HG02884 (cell line): ENCODE results near the gene MKX.
"Not testable (repeated sequence)": the region's sequence is repeated elsewhere in the genome, so short reads cannot be mapped to it uniquely, and the experiment has no call there.

Experiments used
- ATAC-seq: cut with Tn5 transposase; IDR thresholded peaks from one replicate; pipeline ENCODE4 v1.9.1; 2021; ENCODE audit warnings: mild to moderate bottlenecking, moderate library complexity; ENCODE audit not compliant: unreplicated experiment

The MKX gene

DNA sequence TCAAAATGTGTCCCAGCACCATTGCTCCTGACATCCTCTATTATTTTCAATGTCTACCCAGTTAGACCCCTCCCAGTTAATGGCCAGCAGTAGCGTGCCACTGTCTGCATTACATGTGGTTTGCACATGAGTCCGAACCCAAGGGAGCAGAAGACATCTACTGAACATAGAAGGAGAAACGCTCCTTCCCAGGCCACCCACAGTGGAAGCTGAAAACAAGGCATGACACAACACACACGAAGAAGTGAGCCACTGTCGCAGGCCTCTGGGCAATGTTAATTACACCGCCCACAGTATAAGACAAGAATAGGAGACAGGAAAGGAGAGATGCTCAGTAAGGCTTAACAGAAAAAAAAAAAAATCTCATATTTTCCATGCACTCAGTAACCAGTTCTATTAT, 50.5 kb downstream of the MKX start:
- ATAC-seq: no peak

DNA sequence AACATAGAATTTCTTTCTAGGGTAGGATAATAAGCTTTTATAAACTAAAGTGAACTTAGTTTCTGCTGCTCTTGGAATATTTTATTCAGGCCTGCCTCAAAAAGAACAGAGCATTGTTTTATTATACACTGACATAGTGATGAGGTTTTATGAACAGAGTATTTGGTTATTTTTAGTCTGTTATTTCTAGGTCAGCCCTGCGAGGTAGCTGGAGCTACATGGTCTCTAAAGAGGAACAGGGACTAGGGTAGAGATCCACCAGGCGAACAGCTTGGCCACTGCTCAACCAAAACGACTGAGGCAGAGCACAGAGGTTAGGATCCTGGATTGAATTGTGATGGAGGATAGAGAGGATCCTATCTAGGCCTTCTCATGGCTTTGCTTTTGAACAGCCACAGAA, 53.0 kb downstream of the MKX start:
- ATAC-seq: no peak

DNA sequence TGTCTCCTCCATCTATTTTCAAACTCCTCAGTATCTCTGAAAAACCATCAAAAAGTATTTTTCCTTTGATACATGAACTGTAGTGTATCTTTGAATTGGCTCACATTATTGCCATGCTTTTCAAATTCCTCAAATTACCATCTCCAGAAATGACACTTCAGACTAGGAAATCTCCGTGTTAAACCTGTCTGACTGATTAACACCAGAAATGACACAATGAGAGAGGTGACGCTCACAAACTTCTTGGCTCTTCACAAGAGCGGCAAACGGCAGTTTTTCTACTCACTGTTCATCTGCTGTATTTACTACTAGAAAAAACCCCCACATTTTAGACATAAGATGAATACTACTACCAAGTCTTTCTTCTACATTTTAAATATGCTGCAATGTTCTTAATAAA, 56.6 kb downstream of the MKX start:
- no peak for ATAC-seq

DNA sequence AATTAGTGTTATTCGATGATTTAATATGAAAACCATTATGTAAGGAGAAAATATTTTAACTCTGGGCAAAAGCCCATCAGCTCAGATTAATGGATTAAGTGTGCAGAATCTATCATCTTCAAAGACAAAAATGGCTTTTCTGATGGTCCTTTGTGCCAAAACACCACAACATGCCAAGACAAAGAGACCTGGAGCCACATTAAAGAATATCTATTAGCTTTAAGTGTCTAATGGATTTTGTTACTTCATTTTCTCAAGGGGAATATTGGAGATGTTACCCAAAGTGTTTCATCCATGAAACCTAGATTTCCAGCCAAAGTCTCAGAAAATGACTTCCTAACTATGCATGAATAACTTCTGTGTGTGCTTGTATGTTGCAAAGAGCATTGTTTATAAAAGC, 57.3 kb downstream of the MKX start:
- no peak for ATAC-seq

DNA sequence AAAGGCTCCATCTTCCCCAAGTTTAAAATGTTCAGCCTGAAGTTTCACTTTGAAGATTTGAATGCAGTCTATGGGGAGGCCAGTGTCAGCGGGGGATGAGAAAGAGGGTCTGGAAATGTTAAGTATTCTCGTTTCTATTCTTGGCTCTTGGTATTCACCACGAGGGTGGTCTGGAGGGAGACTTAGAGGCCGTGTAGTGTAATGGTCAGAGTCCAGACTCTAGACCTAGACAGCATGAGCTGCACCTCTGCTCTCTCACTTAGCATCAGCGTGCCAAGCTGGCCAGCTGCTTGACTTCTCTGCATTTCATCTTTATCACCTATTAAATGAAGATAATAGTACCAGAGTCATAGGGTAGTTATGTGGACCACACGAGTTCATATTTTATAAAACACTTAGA, 57.9 kb downstream of the MKX start:
- no peak for ATAC-seq

DNA sequence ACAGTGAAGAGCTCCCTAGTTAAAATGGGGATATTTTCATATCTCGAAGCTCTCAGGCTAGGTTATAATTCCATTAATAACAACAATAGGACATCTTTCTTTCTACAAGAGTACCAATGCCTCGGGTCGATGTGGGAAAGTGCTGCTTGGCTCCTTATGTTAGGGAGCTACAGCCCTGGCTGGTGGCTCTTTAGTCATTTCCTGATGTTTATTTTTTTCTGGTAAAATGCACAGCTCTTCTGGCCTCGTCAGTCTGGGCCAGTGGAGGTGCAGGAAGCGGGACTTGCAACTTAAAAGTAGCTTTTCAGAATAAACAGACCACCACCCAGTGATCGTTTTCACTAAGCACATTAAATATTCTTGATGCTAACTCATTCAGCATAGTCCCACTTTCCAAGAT, 58.3 kb downstream of the MKX start:
- ATAC-seq: no peak

DNA sequence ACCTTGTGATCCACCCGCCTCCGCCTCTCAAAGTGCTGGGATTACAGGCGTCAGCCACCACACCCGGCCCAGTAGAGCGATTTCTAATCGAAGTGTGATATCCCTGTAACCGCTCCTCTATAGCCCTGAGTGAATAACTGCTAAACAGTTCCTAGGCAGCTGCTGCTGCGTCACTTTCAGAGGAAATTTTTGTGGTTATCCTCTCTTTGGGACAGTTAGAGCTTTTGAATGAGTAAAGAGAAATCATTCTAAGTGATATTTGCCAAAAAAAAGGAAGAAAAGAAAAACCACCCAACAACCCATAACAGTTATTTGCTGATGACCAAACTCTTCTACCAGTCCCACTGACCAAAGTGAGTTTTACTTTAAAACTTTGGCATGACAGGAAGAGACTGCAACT, 59.9 kb downstream of the MKX start:
- ATAC-seq: no peak

DNA sequence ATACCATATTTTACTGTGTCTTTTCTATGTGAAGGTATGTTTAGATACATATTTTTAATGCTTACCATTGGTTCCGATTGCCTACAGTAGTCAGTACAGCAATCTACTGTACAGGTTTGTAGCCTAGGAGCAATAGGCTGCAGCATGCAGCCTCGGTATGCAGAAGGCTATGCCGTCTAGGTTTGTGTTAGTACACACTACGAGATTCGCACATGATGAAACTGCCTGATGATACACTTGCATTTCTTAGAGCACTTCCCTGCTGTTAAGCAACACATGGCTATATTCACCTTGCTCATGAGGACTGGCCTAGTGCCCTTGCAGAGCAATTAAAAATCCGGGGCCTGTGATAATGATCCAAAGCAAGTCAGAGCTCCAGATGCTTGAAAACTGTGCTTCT, 62.4 kb downstream of the MKX start:
- no peak for ATAC-seq

DNA sequence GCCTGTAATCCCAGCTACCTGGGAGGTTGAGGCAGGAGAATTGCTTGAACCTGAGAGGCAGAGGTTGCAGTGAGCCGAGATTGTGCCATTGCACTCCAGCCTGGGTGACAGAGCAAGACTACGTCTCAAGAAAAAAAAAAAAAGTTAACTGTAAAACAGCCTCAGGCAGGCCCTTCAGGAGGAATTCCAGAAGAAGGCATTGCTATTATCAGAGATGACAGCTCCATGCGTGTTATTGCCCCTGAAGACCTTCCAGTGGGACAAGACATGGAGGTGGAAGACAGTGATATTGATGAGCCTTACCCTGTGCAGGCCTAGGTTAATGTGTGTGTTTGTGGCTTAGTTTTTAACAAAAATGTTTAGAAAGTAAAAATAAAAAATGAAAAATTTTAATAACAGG, 63.8 kb downstream of the MKX start:
- ATAC-seq: not testable (repeated sequence)

DNA sequence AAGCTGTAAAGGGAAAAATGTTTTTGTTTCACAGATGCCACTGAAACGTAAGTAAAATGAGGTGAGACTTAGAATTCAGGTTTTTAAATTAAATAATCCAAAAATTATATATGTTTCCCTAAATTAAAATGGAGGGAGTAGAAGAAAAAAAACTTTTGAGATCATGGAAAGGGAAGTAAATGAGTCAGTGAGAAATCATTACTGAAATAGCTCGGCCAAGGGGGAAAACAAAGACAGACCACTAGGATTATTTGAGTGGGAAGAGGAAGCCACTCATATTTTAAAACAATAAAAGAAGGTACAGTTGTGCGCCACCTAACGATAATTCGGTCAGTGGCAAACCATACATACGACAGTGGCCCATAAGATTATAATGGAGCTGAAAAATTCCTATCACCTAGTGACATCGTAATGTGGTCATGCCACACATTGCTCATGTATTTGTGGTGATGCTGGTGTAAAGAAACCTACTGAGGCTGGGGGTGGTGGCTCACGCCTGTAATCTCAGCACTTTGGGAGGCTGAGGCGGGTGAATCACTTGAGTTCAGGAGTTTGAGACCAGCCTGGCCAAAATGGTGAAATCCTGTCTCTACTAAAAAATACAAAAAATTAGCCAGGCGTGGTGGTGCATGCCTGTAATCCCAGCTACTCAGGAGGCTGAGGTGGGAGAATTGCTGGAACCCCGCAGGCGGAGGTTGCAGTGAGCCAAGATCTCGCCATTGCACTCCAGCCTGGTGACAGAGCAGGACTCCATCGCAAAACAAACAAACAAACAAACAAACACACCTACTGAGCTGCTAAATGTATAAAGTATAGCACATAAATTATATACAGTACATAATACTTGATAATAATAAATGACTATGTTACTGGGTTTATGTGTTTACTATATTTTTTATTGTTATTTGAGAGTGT, 64.7 kb downstream of the MKX start:
- no peak for ATAC-seq

DNA sequence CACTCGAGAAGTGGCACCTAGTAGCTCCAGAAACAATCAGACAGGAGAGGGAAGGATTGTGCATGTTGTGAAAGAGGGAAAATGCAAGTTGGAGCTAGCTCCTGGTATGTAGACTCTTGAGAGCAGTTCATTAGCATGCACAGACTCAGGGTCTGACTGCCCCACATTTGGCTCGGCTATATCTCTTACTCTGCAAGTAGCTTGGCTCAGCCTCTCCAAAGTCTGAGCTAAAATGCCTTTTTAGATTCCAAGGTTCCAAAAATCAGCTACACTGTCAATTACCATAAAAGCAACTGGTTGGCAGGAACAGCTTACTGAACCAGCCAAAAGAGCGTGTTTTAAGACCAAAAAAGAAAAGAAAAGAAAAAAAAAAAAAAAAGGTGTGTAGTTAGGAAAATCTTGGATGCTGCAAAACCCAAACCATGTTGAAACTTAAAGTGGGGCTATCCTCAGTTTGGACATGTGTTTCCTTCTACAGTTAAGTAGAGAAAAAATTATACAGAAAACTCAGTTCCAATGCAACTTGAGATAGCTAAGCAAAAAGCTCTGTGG, 65.5 kb downstream of the MKX start:
- no peak for ATAC-seq

DNA sequence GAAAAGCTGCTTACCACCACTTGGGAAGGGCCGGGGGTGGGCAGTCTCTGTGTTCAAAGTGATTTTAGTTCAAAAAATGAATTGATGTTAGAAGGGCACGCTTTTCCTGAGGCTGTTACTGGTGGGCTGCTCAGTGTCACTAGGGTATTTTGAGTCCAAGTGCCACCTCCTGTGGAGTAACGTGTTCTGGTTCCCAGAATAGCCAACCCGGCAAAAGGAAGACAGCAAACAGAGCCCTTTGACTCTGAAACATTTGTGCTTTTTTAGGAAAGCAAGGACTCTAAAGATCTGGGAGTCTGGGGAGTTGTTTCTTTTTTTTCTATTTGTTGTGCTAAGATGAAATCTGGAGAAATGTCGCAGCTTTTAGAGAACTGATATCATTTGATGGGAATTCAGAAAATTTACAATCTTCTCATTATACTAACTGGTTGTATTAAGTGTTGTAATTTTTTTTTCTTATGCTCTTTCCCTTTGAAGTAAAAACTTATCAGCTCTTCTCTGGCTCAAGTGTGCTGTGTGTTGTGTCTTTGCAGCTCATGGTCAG, 66.2 kb downstream of the MKX start:
- no peak for ATAC-seq

DNA sequence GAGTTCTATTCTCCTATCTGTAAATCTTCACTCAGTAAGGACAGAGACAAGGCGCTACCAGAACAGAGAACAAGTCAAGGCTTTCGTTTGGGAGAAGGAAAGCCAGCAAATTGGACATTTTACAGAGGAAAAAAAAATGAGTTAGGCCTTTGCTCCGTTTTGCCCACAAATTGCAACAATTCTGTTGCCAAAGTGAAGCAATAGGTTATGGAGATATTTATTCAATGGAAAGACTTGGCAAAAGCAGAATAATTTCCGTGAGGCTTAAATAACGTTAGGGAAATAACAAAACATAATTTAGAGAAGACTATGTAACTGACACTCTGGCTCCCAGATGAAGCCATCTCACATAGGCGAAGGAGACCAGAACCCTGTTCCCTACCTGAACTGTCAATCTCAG, 67.5 kb downstream of the MKX start:
- ATAC-seq: no peak

DNA sequence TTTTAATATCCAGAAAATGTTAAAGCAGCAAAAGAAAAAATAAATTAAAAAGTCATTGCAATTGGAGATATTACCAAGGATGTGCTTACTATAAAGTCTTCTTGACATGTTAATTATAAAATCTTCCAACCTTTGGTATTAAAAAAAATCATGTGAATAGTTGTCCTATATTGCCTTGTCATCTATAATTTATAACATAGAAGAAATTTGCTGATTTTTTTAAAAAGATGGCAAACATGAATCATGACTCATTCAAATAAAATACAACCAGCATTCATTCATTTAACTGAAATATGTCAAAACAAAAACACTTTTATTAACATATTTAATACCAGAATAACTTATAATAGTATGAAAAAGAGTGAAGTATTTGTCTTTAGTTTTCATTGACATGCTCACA, 72.6 kb downstream of the MKX start:
- ATAC-seq: no peak

DNA sequence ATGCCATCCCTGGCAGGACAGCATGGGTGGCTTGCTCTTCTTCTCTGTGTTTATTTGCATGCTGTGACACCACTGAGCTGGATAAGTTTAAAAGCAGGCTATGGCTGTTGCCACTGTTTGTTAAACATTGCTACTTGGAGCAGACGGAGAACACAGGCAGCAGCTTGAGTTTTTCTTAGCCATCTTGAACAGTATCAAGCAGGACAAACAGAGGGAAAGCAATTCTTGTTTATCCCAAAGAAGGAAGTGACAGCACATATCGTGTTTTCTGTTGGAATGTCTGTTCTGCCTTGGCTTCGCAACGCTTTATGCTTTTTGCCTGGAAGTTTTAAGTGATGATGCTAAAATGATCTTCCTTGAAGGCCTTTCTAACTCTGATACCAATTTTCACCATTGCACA, 73.8 kb downstream of the MKX start:
- no peak for ATAC-seq

DNA sequence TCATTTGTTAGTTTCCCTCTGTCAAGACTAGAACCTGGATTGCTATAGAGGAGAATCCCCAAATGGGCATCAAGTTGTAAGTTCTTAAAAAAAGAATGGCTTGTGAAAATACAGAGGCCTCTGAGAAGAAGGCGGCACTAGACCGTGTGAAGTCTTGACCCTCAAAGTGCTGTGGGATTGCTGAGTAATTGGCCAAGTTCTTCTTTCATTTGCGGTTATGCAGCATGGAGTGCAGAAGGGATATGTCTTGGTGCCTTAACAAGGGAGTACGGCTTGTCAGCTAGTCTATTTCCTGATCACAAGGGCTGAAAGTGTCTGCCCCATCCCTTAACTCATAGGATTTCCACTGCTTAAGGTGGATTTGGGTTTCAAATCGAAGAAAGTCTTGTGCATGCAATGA, 81.2 kb downstream of the MKX start:
- no peak for ATAC-seq

DNA sequence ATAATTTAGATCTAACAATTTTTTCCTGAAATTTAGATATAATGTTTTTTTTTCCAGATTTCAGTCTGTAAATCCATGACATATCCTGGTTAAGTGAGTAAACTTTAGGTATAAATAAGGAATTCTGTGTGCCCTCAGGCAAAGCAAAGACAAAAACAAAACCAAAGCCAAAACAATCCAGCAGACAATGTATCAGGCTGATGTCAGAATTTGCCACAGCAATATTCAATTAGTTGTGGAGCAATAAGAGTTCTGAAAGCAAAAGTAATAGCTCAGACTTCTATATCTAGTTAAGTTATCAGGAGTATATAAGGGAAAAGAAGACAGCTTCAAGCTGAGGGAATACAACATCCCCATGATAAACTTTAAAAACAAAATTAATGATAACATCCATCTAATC, 82.0 kb downstream of the MKX start:
- no peak for ATAC-seq

DNA sequence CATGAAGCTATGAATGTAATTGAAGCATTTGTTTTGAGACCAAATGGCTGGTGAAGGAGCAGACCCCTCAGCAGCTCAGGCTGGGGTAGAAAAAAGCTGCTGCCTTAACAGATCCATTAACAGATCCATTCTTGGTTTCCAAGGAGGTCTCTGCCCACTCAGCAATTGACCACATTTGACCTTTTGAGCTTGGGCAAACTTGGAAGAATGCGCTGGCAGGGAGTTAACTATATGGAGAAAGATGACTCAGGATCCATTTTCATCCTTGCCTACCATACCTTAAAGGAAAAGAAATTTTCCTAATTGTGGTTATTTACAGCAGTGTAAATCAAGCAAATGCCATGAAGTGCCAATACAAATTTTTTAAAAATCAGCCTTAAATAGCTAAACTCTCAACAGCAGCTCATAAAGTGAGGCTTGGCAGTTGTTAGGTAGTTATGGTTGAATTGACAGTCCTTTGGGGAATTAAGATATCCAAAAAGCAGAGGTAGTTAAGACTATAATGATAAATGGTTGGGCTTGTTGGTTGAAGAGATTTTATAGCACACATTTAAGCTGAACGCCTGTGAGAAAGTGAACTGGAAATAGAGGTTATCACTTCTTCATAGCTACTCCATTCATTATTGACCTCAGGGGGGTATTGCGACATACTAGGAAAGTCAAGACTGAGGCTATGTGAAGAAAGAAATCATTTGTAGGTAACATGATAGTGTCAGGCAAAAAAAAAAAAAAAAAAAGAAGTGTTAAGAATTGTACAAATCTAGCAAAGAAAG, 83.9 kb downstream of the MKX start:
- no peak for ATAC-seq

DNA sequence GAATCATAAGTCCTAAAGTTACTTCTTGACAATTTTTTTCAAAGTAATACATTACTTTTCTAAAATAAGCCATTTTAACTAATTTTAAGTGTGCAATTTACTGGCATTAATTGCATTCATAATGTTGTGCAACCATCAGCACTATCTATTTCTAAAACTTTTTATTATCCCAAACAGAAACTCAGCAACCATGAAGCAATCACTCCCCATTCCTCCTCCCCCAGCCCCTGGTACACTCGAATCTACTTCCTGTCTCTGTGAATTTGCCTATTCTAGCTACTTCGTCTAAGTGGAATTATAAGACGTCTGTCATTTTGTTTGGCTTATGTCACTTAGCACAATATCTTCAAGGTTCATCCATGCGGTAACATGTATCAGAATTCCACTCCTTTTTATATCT, 84.9 kb downstream of the MKX start:
- ATAC-seq: no peak

DNA sequence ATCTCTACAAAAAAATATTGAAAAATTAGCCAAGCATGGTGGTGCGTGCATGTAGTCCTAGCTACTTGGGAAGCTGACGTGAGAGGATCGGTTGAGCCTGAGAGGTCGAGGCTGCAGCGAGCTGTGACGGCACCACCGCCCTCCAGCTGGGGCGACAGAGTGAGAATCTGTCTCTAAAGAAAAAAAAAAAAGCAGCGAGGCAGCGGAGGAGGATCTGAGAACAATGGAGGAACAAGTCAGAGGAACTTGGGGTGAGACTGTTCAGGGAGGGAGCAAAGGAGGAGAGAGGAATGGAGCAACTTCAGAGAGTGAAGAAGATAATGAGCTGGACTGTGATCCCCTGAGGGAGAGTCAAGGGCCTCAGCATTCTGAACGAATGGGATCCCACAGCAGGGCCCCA, 85.4 kb downstream of the MKX start:
- no peak for ATAC-seq

DNA sequence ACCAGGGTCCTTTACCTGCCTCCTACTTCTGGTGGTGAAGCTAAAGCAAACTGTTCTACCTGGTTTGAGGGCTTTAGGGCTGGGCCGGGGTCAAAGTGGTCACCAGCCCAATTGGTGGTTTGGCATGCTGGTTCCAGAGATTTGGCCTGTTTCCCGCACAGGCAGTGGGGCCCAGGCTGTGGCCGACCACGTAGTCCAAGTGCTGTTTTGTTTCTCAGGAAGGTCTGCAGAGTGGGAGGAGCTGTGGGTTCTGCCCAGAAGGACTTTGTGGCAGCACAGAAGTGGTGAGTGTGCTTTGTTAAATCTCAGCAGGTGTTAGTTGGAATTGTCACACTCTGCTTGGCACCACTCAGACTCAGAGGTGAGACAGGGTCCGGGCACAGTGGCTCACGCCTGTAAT, 85.8 kb downstream of the MKX start:
- ATAC-seq: no peak

DNA sequence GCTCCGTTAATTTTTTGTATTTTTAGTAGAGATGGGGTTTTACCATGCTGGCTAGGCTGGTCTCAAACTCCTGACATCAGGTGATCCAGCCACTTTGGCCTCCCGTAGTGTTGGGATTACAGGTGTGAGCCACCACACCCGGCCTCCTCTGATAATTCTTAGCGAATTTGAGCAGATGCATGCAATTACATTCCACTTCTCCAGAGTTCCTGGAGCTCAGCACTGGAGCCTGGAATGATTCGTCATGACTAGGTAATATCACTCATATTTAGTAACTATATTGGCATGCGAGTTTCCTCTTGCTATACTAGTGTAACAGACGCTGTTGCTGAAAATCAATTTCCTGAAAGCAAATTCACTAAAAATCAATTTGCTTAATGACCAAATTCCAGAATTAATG, 86.8 kb downstream of the MKX start:
- ATAC-seq: no peak
